AG04450 (cell line): ENCODE data around the gene TMEM260. TPM values are rescaled to one million over a fixed set of nuclear protein-coding genes. Genes with fewer than 3 reads are reported as not detected.

Experiments used
- CTCF ChIA-PET: fragments of 300-600, 350-600 bp; formaldehyde crosslinking; extraction: SDS; loops from one replicate; lab custom pipeline; 2022; ENCODE audit warnings: antibody characterized with exemption, inconsistent platforms; lab: Charles Lee
- POLR2A ChIA-PET: fragments of 350-600 bp; formaldehyde crosslinking; extraction: SDS; loops from one replicate; lab custom pipeline; 2021; ENCODE audit warnings: antibody characterized with exemption, inconsistent platforms; lab: Yijun Ruan, JAX
- DNase-seq: peaks from one replicate; pipeline ENCODE4 v3.0.0-alpha.2; 2011; ENCODE audit warnings: low read depth, low spot score
- H3K27ac ChIP-seq: one replicate; pipeline ENCODE4 v1.5.1; 2012; ENCODE audit warnings: low read depth, low read length, control low read depth
- H3K27me3 ChIP-seq: one replicate; pipeline ENCODE4 v1.6.0; 2012; ENCODE audit warnings: low read length; ENCODE audit not compliant: control insufficient read depth, insufficient read depth
- H3K4me3 ChIP-seq: 2 replicates; pipeline ENCODE4 v1.5.1; 2011; ENCODE audit warnings: mild to moderate bottlenecking, low read depth, low read length, control low read depth
- H3K9me3 ChIP-seq: 2 replicates; pipeline ENCODE4 v1.5.1; 2012; ENCODE audit warnings: low read length; ENCODE audit not compliant: control insufficient read depth, insufficient read depth
- CTCF ChIP-seq: IDR thresholded peaks from 2 replicates; pipeline ENCODE4 v1.5.1; 2011; ENCODE audit warnings: low read depth, low read length, control low read depth, inconsistent platforms
- polyA plus RNA-seq: library from polyadenylated mRNA; depleted of rRNA; stranded (reverse); fragments of >200 nt; gene quantifications from 2 replicates; pipeline ENCODE4 v1.2.3, GENCODE V29; 2011

Gene TMEM260
- polyA plus RNA-seq, 1 experiment = 18.8 TPM

DNA sequence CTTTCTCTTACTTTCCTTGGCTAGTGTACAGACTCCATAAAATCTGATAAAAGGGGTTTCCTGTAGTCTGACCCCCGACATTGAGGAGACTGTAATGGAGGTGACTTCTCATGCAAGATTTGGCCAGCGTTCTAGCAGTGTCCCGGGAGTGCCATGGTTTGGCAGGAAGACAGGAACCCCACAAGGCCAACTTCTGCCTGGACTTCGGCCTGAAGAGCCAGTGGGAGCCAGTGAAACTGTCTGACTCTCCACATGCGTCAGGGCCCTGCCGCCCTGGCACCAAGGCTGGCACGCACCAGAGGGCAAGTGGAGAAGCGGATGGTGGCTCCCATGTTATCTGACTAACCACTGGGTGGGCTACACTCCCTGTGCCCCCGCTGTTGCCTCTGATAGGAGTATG is 70.5 kb downstream of the TMEM260 start:
- no peak for DNase-seq
- no peak overlapping the region for H3K4me3 ChIP-seq
- H3K27me3 ChIP-seq = no peaks in the 10 kb centered on the region
- no peak for TF ChIP-seq CTCF
- ChIA-PET POLR2A (no interaction called here), CTCF (no interaction called here)
- H3K27ac ChIP-seq = no peak overlapping the region
- no peaks in the 10 kb centered on the region for H3K9me3 ChIP-seq

- CTCF ChIA-PET = no interaction called here
- Histone ChIP-seq H3K27ac (no peak overlapping the region), H3K9me3 (no peaks in the 10 kb centered on the region), H3K27me3 (no peaks in the 10 kb centered on the region), H3K4me3 (no peak overlapping the region)
- no peak for DNase-seq
- POLR2A ChIA-PET = no interaction called here
- TF ChIP-seq CTCF = no peak
Observed at GRCh38 chr14:56650979-56651378, 71.4 kb downstream of the TMEM260 start.

- ChIA-PET POLR2A (no interaction called here), CTCF (interaction anchor here (1.3 to 2.5 kb wide), 3 partner anchors 637 to 721 kb away, joined by 3 to 8 read pairs (median 4); no protein-coding TSS in a partner anchor)
- TF ChIP-seq CTCF = no peak
- H3K9me3 ChIP-seq = no peaks in the 10 kb centered on the region
- H3K27me3 ChIP-seq = no peaks in the 10 kb centered on the region
- DNase-seq = no peak
- no peak overlapping the region for H3K27ac ChIP-seq
- H3K4me3 ChIP-seq = no peak overlapping the region
Observed at GRCh38 chr14:56657604-56658003, 78.0 kb downstream of the TMEM260 start.

GRCh38 chr14:56659378-56659777 is 79.8 kb downstream of the TMEM260 start:
- Histone ChIP-seq H3K27me3 (no peaks in the 10 kb centered on the region), H3K4me3 (no peak overlapping the region), H3K27ac (no peak overlapping the region), H3K9me3 (no peaks in the 10 kb centered on the region)
- TF ChIP-seq CTCF = no peak
- ChIA-PET POLR2A (no interaction called here), CTCF (interaction anchor here (0.6 to 2.7 kb wide), 19 partner anchors 11 to 730 kb away, joined by 3 to 10 read pairs (median 4); no protein-coding TSS in a partner anchor)
- no peak for DNase-seq

DNA sequence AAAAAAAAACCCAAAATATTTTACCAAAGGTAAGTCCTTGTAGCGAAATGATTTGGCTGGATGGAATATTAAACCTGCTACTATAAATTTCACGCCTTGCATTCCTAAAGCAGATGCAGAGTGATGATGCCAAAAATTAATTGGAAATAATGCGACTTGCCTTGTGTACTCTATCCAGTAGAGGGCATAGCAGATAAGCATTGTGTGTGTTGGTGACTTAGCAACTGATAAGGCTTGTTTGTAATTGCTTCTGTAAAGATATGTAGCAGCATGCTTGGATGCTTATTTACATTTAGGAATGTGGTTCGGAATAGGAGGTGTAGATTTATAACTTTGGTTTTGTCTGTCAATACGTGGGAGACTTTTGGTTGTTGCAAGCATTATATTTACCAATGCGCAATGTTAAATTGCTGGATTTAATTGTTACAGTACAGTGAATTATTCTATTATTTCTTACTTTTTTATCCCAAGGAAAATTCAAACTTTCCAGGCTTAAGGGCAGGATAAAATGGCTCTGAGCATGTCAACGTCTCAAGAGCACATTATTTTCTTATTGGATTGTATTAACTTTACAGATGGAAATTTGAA is 80.5 kb downstream of the TMEM260 start:
- peak; percentile 1 for DNase-seq
- no peak overlapping the region for H3K27ac ChIP-seq
- peak; percentile 78 for TF ChIP-seq CTCF
- no peaks in the 10 kb centered on the region for H3K9me3 ChIP-seq
- no peaks in the 10 kb centered on the region for H3K27me3 ChIP-seq
- ChIA-PET CTCF (interaction anchor here (0.6 to 2.7 kb wide), 16 partner anchors 12 to 659 kb away, joined by 3 to 10 read pairs (median 4); no protein-coding TSS in a partner anchor), POLR2A (no interaction called here)
- H3K4me3 ChIP-seq = no peak overlapping the region
